PC-3 (cell line): ENCODE results near the gene GRB10. TPM values are rescaled to one million over a fixed set of nuclear protein-coding genes. Genes with fewer than 3 reads are reported as not detected.

Experiments used
- ATAC-seq: fragments of 200-7000 bp; cut with Tn5 transposase; 2 replicates; pipeline ENCODE4 v1.9.1; 2020; ENCODE audit warnings: mild to moderate bottlenecking, moderate library complexity
- BruUV-seq: library from RNA; stranded (reverse); fragments of 400-500 nt; replicated peaks from 2 replicates; lab custom pipeline; 2021; lab: Mats Ljungman, UMichigan
- CTCF ChIA-PET: fragments of 300-600 bp; sonication (Branson Sonifier 250); formaldehyde crosslinking; loops from one replicate; lab custom pipeline; 2022; ENCODE audit warnings: antibody characterized with exemption; lab: Charles Lee
- POLR2A ChIA-PET: fragments of 300-600 bp; sonication (Branson Sonifier 250); formaldehyde crosslinking; loops from one replicate; lab custom pipeline; 2022; ENCODE audit warnings: antibody characterized with exemption; ENCODE audit not compliant: unreplicated experiment; lab: Charles Lee
- DNase-seq: peaks from one replicate; pipeline ENCODE4 v3.0.0-alpha.2; 2015
- H2AFZ ChIP-seq: fragments of 300-600 bp; sonication (generic); 2 replicates; pipeline ENCODE4 v1.6.0; 2016; ENCODE audit warnings: antibody characterized with exemption, low read length
- H3F3A ChIP-seq: fragments of 300-600 bp; sonication (generic); one replicate; pipeline ENCODE4 v1.6.0; 2017; ENCODE audit warnings: antibody characterized with exemption, low read length, control low read depth, mild to moderate bottlenecking; ENCODE audit not compliant: unreplicated experiment
- H3K27ac ChIP-seq: fragments of 300-600 bp; sonication (generic); 2 replicates; pipeline ENCODE4 v1.5.1; 2016; ENCODE audit warnings: mild to moderate bottlenecking, low read length
- H3K27me3 ChIP-seq: fragments of 300-600 bp; sonication (generic); 2 replicates; pipeline ENCODE4 v1.6.1; 2016; ENCODE audit warnings: low read length, mixed read lengths
- H3K36me3 ChIP-seq: fragments of 300-600 bp; sonication (generic); 2 replicates; pipeline ENCODE4 v1.6.1; 2016; ENCODE audit warnings: low read depth, mixed run types, low read length, mixed read lengths
- H3K4me1 ChIP-seq: fragments of 300-600 bp; sonication (generic); 2 replicates; pipeline ENCODE4 v1.5.1; 2016; ENCODE audit warnings: low read length; ENCODE audit not compliant: insufficient read depth
- H3K4me2 ChIP-seq: fragments of 300-600 bp; sonication (generic); 2 replicates; pipeline ENCODE4 v1.6.0; 2016; ENCODE audit warnings: low read length
- H3K4me3 ChIP-seq: fragments of 300-600 bp; sonication (generic); 2 replicates; pipeline ENCODE4 v1.5.1; 2016; ENCODE audit warnings: mild to moderate bottlenecking, low read length, mixed read lengths
- H3K79me2 ChIP-seq: fragments of 300-600 bp; sonication (generic); 2 replicates; pipeline ENCODE4 v1.6.1; 2017; ENCODE audit warnings: low read length, mixed read lengths
- H3K9ac ChIP-seq: fragments of 300-600 bp; sonication (generic); 2 replicates; pipeline ENCODE4 v1.6.0; 2016; ENCODE audit warnings: mild to moderate bottlenecking, low read length
- H3K9me2 ChIP-seq: fragments of 300-600 bp; sonication (generic); replicated peaks from 2 replicates; pipeline ENCODE4 v1.6.1; 2016; ENCODE audit warnings: mixed run types, low read length, mixed read lengths
- H3K9me3 ChIP-seq: fragments of 300-600 bp; sonication (generic); 2 replicates; pipeline ENCODE4 v1.6.1; 2016; ENCODE audit warnings: low read length, mixed read lengths
- H4K20me1 ChIP-seq: fragments of 300-600 bp; sonication (generic); 2 replicates; pipeline ENCODE4 v1.6.1; 2016; ENCODE audit warnings: low read length, mixed read lengths
- EZH2 ChIP-seq: fragments of 300-600 bp; sonication (generic); IDR thresholded peaks from one replicate; pipeline ENCODE4 v1.6.1; 2017; ENCODE audit warnings: antibody characterized with exemption, mild to moderate bottlenecking, low read length; ENCODE audit not compliant: unreplicated experiment
- EZH2phosphoT487 ChIP-seq: fragments of 300-600 bp; sonication (generic); IDR thresholded peaks from 2 replicates; pipeline ENCODE4 v1.6.1; 2018; ENCODE audit warnings: mild to moderate bottlenecking, antibody characterized with exemption, low read length, borderline replicate concordance
- intact Hi-C: fragments of 100-400 bp; cut with micrococcal nuclease; formaldehyde crosslinking; loops from 2 replicates; pipeline ENCODE4 v1.9.0; 2023
- total RNA-seq: library from RNA; depleted of rRNA; stranded (reverse); fragments of >200 nt; gene quantifications from 2 replicates; pipeline ENCODE4 v1.2.3, GENCODE V29; 2014
- TF ChIP-seq, protein P1 (sequence below): fragments of 300-600 bp; sonication (generic); conservative IDR thresholded peaks from 2 replicates; pipeline ENCODE4 v1.5.1; 2017; ENCODE audit warnings: antibody characterized with exemption, low read depth, mild to moderate bottlenecking, low read length

GRB10 gene
- total RNA-seq, 1 experiment from 2014 or later: 61.3 TPM

GRCh38 chr7:50724526-50725520 is 57.9 kb downstream of the GRB10 start:
- intact Hi-C loops: no loop called here
- Histone ChIP-seq H3K9me3 (no peaks in the 10 kb centered on the region), H2AFZ (no peak overlapping the region), H3K9me2 (no peaks in the 10 kb centered on the region), H3K9ac (no peak overlapping the region), H4K20me1 (0 out of 2 replicates have a peak, but pooled peaks cover 2% of the 10 kb centered on the region), H3F3A (no peaks in the 10 kb centered on the region), H3K4me1 (peaks cover 3% of the 10 kb centered on the region; the same call in 1 of the 2 replicates), H3K36me3 (no peaks in the 10 kb centered on the region), H3K4me3 (no peak overlapping the region), H3K4me2 (no peak overlapping the region), H3K79me2 (peaks cover 42% of the 10 kb centered on the region), H3K27ac (no peak overlapping the region), H3K27me3 (no peaks in the 10 kb centered on the region)
- POLR2A ChIA-PET: no interaction called here
- no TSS peak for BruUV-seq
- TF ChIP-seq, protein P1, sequence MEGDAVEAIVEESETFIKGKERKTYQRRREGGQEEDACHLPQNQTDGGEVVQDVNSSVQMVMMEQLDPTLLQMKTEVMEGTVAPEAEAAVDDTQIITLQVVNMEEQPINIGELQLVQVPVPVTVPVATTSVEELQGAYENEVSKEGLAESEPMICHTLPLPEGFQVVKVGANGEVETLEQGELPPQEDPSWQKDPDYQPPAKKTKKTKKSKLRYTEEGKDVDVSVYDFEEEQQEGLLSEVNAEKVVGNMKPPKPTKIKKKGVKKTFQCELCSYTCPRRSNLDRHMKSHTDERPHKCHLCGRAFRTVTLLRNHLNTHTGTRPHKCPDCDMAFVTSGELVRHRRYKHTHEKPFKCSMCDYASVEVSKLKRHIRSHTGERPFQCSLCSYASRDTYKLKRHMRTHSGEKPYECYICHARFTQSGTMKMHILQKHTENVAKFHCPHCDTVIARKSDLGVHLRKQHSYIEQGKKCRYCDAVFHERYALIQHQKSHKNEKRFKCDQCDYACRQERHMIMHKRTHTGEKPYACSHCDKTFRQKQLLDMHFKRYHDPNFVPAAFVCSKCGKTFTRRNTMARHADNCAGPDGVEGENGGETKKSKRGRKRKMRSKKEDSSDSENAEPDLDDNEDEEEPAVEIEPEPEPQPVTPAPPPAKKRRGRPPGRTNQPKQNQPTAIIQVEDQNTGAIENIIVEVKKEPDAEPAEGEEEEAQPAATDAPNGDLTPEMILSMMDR: no peak
- no peak for TF ChIP-seq EZH2phosphoT487
- TF ChIP-seq EZH2: no peak
- DNase-seq (no peak), ATAC-seq (no peak)
- CTCF ChIA-PET: no interaction called here

GRCh38 chr7:50723888-50724287 is 58.8 kb downstream of the GRB10 start:
- H3K27me3 ChIP-seq: no peaks in the 10 kb centered on the region
- H3K36me3 ChIP-seq: no peaks in the 10 kb centered on the region
- no peak overlapping the region for H3K4me3 ChIP-seq
- ATAC-seq (no peak), DNase-seq (no peak)
- no peak overlapping the region for H3K4me2 ChIP-seq
- ChIA-PET POLR2A (no interaction called here), CTCF (no interaction called here)
- no peak overlapping the region for H3K27ac ChIP-seq
- intact Hi-C loops: no loop called here
- no TSS peak for BruUV-seq
- peaks cover 10% of the 10 kb centered on the region; the same call in 1 of the 2 replicates for H3K4me1 ChIP-seq
- H4K20me1 ChIP-seq: no peaks in the 10 kb centered on the region
- H2AFZ ChIP-seq: no peak overlapping the region
- no peaks in the 10 kb centered on the region for H3K9me2 ChIP-seq
- H3F3A ChIP-seq: no peaks in the 10 kb centered on the region
- H3K79me2 ChIP-seq: peaks cover 35% of the 10 kb centered on the region
- H3K9me3 ChIP-seq: no peaks in the 10 kb centered on the region
- TF ChIP-seq EZH2 (no peak), EZH2phosphoT487 (no peak)
- TF ChIP-seq, protein P1: no peak
- H3K9ac ChIP-seq: no peak overlapping the region

DNA sequence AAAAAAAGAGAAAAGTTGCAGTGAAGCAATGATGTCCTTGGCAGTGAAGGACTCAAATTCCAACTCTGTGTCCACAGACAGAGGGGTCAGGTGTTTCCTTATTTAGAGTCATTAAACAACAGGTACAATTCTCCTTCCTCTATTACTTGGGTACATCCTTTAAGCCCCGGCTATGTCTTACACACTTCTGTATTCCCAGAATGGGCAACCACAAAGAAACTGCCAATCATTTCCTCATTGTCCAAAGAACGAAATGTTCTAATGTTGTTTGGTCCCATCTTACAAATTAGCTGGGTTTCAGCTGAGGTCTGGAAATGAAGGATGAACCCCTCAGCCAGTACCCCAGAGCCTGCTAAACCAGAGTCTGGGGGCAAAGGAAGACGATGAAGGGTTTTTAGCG is 59.5 kb downstream of the GRB10 start:
- no peaks in the 10 kb centered on the region for H3K9me2 ChIP-seq
- no peak overlapping the region for H2AFZ ChIP-seq
- H3K9ac ChIP-seq: no peak overlapping the region
- ATAC-seq (no peak), DNase-seq (no peak)
- no peaks in the 10 kb centered on the region for H3F3A ChIP-seq
- POLR2A ChIA-PET: no interaction called here
- no peak overlapping the region for H3K4me3 ChIP-seq
- no peaks in the 10 kb centered on the region for H4K20me1 ChIP-seq
- H3K27me3 ChIP-seq: no peaks in the 10 kb centered on the region
- CTCF ChIA-PET: no interaction called here
- H3K79me2 ChIP-seq: peaks cover 34% of the 10 kb centered on the region
- H3K27ac ChIP-seq: no peak overlapping the region
- intact Hi-C loops: no loop called here
- no peak for TF ChIP-seq EZH2
- TF ChIP-seq EZH2phosphoT487: no peak
- TF ChIP-seq, protein P1: no peak
- BruUV-seq: no TSS peak
- no peaks in the 10 kb centered on the region for H3K36me3 ChIP-seq
- peaks cover 14% of the 10 kb centered on the region; the same call in 1 of the 2 replicates for H3K4me1 ChIP-seq
- H3K4me2 ChIP-seq: no peak overlapping the region
- H3K9me3 ChIP-seq: no peaks in the 10 kb centered on the region
